ENCODE results near the gene FAM241A. TPM values are rescaled to one million over a fixed set of nuclear protein-coding genes. Genes with fewer than 3 reads are reported as not detected.

Gene FAM241A
- polyA plus RNA-seq, 2 of the 4 experiments (the other 2 are of a cell fraction), result 0.67 to 2.3 TPM

DNA sequence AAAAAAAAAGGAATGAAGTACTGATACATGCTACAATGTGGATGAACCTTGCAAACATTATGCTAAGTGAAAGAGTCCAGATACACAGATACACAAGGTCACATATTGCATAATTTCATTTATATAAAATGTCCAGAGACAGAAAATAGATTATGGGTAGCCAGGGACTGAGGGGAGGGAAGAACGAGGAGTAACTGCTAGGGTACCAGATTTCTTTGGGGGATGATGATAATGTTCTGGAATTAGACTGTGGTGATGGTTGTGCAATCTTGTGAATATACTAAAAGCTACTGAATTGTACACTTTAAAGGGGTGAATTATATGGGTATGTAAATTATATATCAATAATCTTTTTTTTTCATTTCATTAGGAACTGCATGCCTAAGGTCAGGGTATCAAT is 65.5 kb downstream of the FAM241A start:
- Histone ChIP-seq H3K9me3 (no peaks in the 10 kb centered on the region), H3K4me3 (no peak overlapping the region), H3K4me1 (no peaks in the 10 kb centered on the region), H3K4me2 (no peak overlapping the region), H3K27ac (no peak overlapping the region)
- TF ChIP-seq, protein P1, sequence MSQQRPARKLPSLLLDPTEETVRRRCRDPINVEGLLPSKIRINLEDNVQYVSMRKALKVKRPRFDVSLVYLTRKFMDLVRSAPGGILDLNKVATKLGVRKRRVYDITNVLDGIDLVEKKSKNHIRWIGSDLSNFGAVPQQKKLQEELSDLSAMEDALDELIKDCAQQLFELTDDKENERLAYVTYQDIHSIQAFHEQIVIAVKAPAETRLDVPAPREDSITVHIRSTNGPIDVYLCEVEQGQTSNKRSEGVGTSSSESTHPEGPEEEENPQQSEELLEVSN (IDR thresholded peaks at IDR 0.05; ENCODE audit: borderline replicate concordance, low read depth), result no peak
- TF ChIP-seq, protein P2, sequence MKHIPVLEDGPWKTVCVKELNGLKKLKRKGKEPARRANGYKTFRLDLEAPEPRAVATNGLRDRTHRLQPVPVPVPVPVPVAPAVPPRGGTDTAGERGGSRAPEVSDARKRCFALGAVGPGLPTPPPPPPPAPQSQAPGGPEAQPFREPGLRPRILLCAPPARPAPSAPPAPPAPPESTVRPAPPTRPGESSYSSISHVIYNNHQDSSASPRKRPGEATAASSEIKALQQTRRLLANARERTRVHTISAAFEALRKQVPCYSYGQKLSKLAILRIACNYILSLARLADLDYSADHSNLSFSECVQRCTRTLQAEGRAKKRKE (CRISPR knock-in tag; IDR thresholded peaks at IDR 0.05; ENCODE audit: low read depth), result no peak
- TF ChIP-seq POLR2A (IDR thresholded peaks at IDR 0.05; ENCODE audit: low read length) (no peak), NFE2L2 (conservative IDR thresholded peaks at IDR 0.05; ENCODE audit: low read length) (no peak), BHLHE40 (IDR thresholded peaks at IDR 0.05; ENCODE audit: low read depth, low read length) (no peak), MAFK (IDR thresholded peaks at IDR 0.05; ENCODE audit: partially characterized antibody) (no peak), HDAC2 (IDR thresholded peaks at IDR 0.05) (no peak), MYC (IDR thresholded peaks at IDR 0.05; ENCODE audit: borderline replicate concordance, low read length) (no peak), FOXS1 (CRISPR knock-in tag; IDR thresholded peaks at IDR 0.05) (no peak), ESRRA (IDR thresholded peaks at IDR 0.05; ENCODE audit: borderline replicate concordance, low read length) (no peak), NR3C1 (IDR thresholded peaks at IDR 0.05) (no peak), EHF (CRISPR knock-in tag; IDR thresholded peaks at IDR 0.05) (no peak)
- TF ChIP-seq, protein P3, sequence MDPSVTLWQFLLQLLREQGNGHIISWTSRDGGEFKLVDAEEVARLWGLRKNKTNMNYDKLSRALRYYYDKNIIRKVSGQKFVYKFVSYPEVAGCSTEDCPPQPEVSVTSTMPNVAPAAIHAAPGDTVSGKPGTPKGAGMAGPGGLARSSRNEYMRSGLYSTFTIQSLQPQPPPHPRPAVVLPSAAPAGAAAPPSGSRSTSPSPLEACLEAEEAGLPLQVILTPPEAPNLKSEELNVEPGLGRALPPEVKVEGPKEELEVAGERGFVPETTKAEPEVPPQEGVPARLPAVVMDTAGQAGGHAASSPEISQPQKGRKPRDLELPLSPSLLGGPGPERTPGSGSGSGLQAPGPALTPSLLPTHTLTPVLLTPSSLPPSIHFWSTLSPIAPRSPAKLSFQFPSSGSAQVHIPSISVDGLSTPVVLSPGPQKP (IDR thresholded peaks at IDR 0.05; ENCODE audit: low read depth, low read length), result no peak
- TF ChIP-seq, protein P4, sequence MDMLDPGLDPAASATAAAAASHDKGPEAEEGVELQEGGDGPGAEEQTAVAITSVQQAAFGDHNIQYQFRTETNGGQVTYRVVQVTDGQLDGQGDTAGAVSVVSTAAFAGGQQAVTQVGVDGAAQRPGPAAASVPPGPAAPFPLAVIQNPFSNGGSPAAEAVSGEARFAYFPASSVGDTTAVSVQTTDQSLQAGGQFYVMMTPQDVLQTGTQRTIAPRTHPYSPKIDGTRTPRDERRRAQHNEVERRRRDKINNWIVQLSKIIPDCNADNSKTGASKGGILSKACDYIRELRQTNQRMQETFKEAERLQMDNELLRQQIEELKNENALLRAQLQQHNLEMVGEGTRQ (IDR thresholded peaks at IDR 0.05), result no peak
- TF ChIP-seq, protein P5, sequence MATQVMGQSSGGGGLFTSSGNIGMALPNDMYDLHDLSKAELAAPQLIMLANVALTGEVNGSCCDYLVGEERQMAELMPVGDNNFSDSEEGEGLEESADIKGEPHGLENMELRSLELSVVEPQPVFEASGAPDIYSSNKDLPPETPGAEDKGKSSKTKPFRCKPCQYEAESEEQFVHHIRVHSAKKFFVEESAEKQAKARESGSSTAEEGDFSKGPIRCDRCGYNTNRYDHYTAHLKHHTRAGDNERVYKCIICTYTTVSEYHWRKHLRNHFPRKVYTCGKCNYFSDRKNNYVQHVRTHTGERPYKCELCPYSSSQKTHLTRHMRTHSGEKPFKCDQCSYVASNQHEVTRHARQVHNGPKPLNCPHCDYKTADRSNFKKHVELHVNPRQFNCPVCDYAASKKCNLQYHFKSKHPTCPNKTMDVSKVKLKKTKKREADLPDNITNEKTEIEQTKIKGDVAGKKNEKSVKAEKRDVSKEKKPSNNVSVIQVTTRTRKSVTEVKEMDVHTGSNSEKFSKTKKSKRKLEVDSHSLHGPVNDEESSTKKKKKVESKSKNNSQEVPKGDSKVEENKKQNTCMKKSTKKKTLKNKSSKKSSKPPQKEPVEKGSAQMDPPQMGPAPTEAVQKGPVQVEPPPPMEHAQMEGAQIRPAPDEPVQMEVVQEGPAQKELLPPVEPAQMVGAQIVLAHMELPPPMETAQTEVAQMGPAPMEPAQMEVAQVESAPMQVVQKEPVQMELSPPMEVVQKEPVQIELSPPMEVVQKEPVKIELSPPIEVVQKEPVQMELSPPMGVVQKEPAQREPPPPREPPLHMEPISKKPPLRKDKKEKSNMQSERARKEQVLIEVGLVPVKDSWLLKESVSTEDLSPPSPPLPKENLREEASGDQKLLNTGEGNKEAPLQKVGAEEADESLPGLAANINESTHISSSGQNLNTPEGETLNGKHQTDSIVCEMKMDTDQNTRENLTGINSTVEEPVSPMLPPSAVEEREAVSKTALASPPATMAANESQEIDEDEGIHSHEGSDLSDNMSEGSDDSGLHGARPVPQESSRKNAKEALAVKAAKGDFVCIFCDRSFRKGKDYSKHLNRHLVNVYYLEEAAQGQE (IDR thresholded peaks at IDR 0.05), result no peak
- TF ChIP-seq, protein P6, sequence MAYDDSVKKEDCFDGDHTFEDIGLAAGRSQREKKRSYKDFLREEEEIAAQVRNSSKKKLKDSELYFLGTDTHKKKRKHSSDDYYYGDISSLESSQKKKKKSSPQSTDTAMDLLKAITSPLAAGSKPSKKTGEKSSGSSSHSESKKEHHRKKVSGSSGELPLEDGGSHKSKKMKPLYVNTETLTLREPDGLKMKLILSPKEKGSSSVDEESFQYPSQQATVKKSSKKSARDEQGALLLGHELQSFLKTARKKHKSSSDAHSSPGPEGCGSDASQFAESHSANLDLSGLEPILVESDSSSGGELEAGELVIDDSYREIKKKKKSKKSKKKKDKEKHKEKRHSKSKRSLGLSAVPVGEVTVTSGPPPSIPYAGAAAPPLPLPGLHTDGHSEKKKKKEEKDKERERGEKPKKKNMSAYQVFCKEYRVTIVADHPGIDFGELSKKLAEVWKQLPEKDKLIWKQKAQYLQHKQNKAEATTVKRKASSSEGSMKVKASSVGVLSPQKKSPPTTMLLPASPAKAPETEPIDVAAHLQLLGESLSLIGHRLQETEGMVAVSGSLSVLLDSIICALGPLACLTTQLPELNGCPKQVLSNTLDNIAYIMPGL (CRISPR knock-in tag; IDR thresholded peaks at IDR 0.05; ENCODE audit: borderline replicate concordance), result no peak
- TF ChIP-seq, protein P7, sequence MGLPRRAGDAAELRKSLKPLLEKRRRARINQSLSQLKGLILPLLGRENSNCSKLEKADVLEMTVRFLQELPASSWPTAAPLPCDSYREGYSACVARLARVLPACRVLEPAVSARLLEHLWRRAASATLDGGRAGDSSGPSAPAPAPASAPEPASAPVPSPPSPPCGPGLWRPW (IDR thresholded peaks at IDR 0.05), result no peak
- 50% methylated on average over 1 of the region's 1 CpG for WGBS (ENCODE audit: missing lambda C conversion rate)
- POLR2A ChIA-PET, result no interaction called here
- no peak for ATAC-seq
- DNase-seq (ENCODE audit: low read depth in 1 of 2, low spot score in 1 of 2), result no peak
- FAIRE-seq, result no peak
- CTCF ChIA-PET, result interaction anchor here (0.7 kb wide), 1 partner anchor 98 kb away, joined by 3 read pairs; no protein-coding TSS in a partner anchor

DNA sequence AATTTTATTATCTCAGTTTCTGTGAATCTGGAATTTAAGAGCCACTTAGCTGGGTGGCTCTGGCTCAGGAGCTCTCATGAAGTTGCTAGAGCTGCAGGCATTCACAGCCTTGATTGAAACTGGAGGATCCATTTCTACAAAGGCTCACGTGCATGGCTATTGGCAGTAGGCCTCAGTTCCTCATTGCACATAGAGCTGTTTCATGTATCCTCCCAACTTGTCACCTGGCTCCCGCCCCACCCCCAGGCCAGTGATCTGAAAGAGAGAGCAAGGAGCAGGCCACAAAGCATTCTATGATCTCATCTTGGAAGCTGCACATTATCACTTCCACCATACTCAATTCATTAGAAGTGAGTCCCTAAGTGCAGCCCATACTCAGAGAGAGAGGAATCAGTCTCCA is 67.8 kb downstream of the FAM241A start:
- CTCF ChIA-PET, result interaction anchor here (0.7 to 2.1 kb wide), 4 partner anchors 21 to 311 kb away, joined by 3 to 6 read pairs (median 4); no protein-coding TSS in a partner anchor
- FAIRE-seq, result no peak
- no peak for TF ChIP-seq CBX8 (IDR thresholded peaks at IDR 0.05)
- TF ChIP-seq, protein P8, sequence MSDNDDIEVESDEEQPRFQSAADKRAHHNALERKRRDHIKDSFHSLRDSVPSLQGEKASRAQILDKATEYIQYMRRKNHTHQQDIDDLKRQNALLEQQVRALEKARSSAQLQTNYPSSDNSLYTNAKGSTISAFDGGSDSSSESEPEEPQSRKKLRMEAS (IDR thresholded peaks at IDR 0.05), result no peak
- TF ChIP-seq, protein P1 (IDR thresholded peaks at IDR 0.05; ENCODE audit: borderline replicate concordance, low read depth), result no peak
- no peak for TF ChIP-seq HEYL (CRISPR knock-in tag; IDR thresholded peaks at IDR 0.05)
- TF ChIP-seq ESRRA (IDR thresholded peaks at IDR 0.05; ENCODE audit: borderline replicate concordance, low read length), result no peak
- TF ChIP-seq, protein P5 (IDR thresholded peaks at IDR 0.05), result no peak
- TF ChIP-seq POLR2A (IDR thresholded peaks at IDR 0.05; ENCODE audit: low read length), result no peak
- no peak for TF ChIP-seq FOSB (CRISPR knock-in tag; IDR thresholded peaks at IDR 0.05)
- no peak for TF ChIP-seq RARB (CRISPR knock-in tag; IDR thresholded peaks at IDR 0.05)

More for the DNA sequence above, 67.8 kb downstream of the FAM241A start:
- POLR2A ChIA-PET, result no interaction called here
- DNase-seq (ENCODE audit: low read depth in 1 of 2, low spot score in 1 of 2), result no peak
- Histone ChIP-seq H3K27ac (no peak overlapping the region), H3K9me3 (no peaks in the 10 kb centered on the region), H3K4me1 (no peaks in the 10 kb centered on the region), H3K4me2 (no peak overlapping the region), H3K4me3 (no peak overlapping the region)
- WGBS (ENCODE audit: missing lambda C conversion rate), result 69% methylated on average over 2 of the region's 2 CpGs
- no peak for ATAC-seq

Data from A549 (cell line).